HG03457 (cell line): Measurements from ENCODE around the gene SLC26A4.
"Not testable (repeated sequence)": the region's sequence is repeated elsewhere in the genome, so short reads cannot be mapped to it uniquely, and the experiment has no call there.

Source experiments
- ATAC-seq: cut with Tn5 transposase; IDR thresholded peaks from one replicate; pipeline ENCODE4 v1.9.1; 2021; ENCODE audit warnings: moderate number of reproducible peaks; ENCODE audit not compliant: unreplicated experiment

The SLC26A4 gene

DNA sequence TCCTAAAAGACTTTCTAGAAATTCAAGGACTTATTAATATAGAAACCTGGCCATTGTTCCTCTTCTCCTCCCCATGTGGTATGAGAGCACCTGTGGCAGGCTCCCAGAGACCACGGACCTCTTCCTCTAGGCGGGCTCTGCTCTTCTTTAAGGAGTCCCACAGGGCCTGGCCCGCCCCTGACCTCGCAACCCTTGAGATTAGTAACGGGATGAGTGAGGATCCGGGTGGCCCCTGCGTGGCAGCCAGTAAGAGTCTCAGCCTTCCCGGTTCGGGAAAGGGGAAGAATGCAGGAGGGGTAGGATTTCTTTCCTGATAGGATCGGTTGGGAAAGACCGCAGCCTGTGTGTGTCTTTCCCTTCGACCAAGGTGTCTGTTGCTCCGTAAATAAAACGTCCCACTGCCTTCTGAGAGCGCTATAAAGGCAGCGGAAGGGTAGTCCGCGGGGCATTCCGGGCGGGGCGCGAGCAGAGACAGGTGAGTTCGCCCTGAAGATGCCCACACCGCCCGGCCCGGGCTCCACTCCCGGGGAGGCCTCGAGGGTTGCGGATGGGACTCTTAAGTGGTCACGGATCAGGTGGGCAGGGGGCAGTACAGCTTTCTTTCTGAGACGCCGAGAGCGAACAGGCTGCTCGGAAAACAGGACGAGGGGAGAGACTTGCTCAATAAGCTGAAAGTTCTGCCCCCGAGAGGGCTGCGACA is at the start of gene SLC26A4:
Gene SLC26A4 (plus strand): TSS at position 448 of the 700 bp plus-strand sequence. CDS start 814 bp downstream, outside the sequence.
- ATAC-seq, result no peak

DNA sequence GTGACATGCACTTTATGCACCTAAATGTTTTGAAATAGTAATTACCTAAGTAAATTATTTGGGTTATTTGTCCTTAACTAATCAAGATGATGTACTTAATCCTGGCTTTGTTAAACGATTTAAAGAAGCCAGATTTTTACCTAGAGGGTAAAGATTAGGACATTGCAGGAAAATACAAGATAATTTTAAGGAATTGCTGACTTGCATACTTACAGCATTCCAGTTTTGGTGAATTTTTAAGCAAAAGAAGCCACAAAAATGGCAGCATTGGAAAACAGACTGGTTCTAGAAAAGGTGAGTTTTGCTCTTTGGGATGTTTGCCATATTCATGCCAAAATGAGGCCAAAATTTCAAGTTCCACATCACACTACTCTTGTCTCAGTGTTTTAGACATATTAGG is 47.2 kb upstream of the SLC26A4 start:
- no peak for ATAC-seq

DNA sequence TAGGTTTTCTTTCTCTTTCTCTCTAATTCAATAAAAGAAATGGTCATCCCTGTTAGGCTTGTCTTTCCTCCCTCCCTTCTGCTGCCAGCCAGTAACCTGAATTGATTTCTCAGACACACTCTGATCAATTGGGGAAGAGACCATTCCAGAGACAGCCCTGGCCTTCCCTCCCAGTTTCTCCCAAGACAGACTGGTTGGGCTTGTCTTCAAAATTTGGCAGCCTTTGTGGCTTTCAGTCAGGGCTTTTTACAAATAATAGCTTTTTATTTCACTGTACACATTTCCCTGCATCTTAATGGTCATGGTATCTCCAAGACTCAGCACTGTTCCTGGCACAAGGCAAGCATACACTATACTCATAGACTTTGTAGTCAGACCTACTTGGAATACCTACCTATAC is 46.7 kb upstream of the SLC26A4 start:
- ATAC-seq, result no peak

DNA sequence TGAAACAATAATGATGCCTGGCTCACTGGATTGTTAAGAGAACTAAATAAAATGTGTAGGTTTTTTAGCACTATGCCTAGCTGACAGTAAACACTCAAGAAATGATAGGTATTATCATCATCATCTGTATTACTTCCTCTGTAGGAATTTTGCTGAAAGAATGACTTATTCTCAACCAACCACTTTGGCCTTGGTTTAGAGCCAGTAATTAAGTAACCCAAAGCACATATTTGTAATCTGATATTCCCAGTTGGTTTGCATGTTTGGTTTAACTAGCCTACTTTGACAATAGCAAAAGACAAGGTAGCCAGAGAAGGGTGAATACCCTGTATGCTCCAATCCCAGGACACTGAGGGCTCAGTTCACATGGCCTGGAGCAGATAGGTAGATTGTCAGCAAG is 46.2 kb upstream of the SLC26A4 start:
- no peak for ATAC-seq

- ATAC-seq, result no peak
These were observed 44.5 kb upstream of the SLC26A4 start for GRCh38 chr7:107615910-107616680.

GRCh38 chr7:107622429-107622828 is 38.2 kb upstream of the SLC26A4 start:
- no peak for ATAC-seq

- no peak for ATAC-seq
These were observed 37.7 kb upstream of the SLC26A4 start for GRCh38 chr7:107622894-107623293.

DNA sequence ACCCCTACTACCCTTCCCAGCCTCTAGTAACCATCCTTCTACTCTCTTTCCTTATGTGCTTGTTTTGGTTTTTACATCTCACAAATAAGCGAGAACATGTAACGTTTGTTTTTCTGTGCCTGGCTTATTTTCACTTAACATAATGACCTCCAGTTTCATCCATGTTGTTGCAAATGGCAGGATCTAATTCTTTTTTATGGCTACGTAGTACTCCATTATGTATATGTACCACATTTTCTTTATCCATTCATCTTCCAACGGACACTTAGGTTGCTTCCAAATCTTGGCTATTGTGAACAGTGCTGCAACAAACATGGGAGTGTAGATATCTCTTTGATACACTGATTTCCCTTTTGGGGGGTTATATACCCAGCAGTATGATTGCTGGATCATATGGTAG is 33.6 kb upstream of the SLC26A4 start:
- ATAC-seq, result no peak

DNA sequence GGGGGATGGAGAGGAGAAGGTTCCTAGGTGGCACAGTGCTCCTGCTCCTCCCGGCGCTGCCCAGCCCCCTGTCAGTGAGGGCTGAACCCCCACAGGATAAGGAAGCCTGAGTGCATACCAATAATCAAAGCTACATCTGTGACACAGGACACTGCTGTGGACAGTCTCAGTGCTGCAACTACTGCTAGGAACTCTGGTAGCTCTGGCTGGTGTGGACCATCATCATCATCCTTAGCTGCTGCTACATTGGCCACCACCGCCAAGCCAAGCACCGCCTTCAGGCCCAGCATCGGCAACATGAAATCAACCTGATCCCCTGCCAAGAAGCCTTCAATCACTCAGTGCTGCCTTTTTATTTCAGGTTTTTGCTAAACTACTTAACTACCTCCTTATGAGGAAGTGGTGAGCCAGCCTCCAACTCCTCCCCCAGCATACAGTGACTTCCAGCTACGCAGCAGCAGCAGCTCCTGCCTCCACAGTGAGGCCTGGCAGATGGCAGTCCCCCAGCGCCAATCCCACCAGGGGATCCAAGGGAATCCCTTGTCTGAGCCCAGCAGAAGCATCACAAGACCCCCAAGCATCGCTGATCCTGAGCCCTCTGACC is 32.1 kb upstream of the SLC26A4 start:
- no peak for ATAC-seq

DNA sequence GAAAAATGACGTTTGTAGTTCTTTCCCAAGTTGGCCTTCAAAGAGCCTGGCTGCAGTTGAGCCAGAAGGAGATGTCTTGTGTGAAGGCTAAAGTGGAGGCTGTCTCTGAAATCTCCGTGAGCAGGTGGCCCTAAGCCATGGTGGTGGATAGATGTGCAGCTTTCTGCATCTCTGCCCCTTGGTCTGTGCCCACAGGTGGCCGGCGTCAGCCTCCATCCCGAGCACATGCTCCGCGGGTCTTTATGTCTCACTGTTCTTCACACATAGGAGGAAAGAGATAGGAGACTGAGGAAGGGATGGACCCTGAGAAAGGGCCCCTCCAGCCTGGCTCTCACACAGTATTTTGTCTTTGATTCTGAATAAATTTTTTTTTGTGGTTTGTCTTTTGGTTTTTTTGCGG is 30.3 kb upstream of the SLC26A4 start:
- ATAC-seq, result no peak

DNA sequence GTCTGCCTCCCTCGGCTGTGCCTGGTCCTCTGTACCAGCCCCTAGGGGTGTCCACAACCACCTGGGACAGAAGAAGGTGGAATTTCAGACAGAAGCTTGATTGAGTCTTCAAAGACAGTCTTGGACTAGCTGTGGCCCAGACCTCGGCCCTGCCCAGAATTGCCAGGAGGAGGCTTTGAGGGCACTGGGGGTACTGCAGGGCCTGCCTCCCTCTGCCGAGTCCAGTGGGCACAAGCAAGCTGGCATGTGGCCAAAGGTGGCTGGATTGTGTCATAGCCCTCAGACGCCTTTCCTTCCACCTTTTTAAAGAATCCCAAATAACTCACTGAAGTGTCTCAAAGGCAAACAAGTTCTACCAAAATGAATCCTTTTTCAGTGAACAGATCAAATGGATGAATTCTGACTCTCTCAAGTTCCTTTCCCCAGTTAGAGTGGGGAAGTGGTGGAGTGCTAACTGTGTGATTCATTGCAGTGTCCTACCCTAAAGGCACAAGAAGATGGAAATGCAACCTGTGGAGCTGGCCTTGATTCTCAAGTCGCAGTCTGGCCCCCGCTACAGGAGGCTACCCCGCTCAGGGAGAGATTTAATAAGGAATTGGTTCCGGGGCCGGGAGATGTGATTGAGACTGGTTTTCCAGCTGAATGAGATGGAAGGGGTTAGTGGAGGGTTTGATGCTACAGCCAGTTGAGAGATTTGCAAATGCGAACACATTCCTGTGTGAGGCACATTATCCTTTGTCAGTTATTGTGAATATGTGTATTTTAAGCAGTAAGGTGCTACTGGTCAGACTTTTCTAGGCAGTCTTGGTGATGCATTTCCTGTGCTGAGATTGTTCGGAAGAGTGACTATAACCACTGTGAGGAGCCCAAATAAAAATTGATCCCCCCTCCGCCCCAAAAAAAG is 28.8 kb upstream of the SLC26A4 start:
- no peak for ATAC-seq

GRCh38 chr7:107632492-107632865 is 28.1 kb upstream of the SLC26A4 start:
- no peak for ATAC-seq

GRCh38 chr7:107638594-107638993 is 22.0 kb upstream of the SLC26A4 start:
- peak; percentile 87 for ATAC-seq

DNA sequence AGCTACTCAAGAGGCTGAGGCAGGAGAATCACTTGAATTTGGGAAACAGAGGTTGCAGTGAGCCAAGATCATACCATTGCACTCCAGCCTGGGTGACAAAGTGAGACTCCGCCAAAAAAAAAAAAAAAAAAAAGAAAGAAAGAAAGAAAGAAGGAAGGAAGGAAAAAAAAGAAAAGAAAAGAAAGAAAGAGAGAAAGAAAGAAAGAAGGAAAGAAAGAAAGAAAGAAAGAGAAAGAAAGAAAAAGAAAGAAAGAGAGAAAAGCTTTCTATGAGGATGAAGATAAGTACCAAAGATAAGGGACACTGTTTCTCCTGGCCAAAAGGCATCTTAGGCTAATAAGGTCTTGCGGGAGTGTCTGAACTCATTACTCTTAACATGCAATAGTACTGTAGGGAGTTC is 21.6 kb upstream of the SLC26A4 start:
- not testable (repeated sequence) for ATAC-seq

DNA sequence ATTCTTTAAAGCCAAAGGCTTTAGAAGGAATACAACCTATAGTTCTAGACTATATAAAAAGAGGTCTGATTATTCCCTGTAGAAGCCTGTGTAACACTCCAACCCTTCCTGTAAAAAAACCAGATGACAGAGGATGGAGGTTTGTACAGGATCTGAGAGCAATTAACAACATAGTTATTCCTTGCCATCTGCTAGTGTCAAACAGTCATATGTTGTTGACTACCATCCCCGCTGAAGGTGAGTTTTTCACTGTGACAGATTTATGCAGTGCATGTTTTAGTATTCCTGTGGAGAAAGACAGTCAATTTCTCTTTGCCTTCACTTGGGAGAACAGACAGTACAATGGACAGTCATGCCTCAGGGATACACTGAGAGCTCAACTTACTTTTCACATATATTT is 19.0 kb upstream of the SLC26A4 start:
- ATAC-seq, result no peak

- ATAC-seq, result no peak
These were observed 18.1 kb upstream of the SLC26A4 start for GRCh38 chr7:107642501-107642900.

DNA sequence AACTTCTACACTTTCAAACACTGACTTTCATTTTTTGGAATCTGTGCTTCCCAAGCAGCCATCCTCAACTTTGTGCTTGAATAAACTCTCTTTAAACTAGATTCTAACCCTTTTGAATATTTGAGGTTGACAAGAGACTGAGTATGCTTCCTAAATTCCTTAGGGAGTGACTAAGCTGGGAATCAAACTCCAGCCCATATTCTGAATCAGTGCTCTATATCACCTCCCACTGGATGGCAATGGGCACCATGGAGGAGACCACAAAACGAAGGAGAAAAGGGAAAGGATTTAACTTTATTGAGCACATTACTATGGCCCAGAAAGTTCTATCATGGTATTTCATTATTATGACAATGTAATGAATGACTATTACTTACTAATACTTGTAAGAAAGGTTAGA is 17.2 kb upstream of the SLC26A4 start:
- no peak for ATAC-seq

GRCh38 chr7:107643938-107644308 is 16.7 kb upstream of the SLC26A4 start:
- no peak for ATAC-seq

DNA sequence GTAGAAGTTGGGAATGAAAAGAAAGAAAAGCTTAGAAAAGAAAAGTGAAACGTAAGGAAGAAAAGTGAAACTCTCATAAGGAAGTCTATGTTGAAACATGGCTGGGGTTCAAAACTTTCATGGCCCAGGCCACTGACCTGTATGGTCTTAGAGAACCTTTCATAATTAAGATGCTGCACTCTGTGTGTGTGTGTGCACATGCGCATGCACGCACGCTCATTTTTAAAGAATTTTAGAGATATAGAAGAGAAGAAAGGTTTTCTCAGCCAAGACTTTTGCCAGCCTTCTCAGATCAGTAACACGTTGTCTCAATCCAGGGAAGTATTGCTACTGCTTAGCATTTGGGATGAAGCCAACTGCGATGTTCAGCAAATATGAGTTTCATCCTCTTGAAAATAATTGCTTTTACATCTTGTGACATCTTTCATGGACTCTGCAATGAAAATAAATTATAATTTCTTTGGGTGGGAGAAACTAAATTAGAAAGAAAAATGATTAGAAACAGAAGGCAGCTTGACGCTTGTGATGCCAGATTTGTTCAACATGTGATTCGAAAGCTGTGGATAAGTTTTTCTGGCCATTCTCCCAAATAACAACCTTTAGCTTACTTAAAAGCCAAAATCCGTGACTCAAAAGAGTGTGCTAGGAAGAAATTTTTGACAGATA is 16.2 kb upstream of the SLC26A4 start:
- no peak for ATAC-seq

GRCh38 chr7:107652642-107653041 is 8.0 kb upstream of the SLC26A4 start:
- no peak for ATAC-seq

GRCh38 chr7:107658467-107658866 is 2.2 kb upstream of the SLC26A4 start:
- no peak for ATAC-seq
